ENCODE measurements around the gene ACSS3. TPM values are rescaled to one million over a fixed set of nuclear protein-coding genes. Genes with fewer than 3 reads are reported as not detected.
"Not testable (repeated sequence)": the region's sequence is repeated elsewhere in the genome, so short reads cannot be mapped to it uniquely, and the experiment has no call there.

Gene ACSS3
- total RNA-seq, 1 experiment from 2014 or later = 12.4 TPM

DNA sequence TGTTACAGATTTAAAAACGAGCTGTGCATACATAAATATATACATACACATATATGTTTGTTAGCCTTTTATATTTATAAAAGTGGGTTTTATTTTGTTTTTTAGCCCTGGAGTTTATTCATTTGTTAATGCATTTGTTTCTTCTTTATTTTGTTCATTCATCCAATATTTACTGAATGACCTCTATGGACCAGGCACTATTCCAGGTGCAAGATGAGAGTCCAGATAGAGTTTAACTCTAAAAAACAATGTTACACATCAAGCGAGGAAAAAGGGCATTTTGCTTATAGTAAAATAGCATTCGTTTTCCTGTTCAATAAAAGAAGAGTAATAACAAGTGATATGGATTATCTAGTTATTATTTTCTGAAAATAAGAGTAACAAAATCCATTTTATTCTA, 14.2 kb downstream of the ACSS3 start:
- DNase-seq (ENCODE audit: low spot score) = no peak

DNA sequence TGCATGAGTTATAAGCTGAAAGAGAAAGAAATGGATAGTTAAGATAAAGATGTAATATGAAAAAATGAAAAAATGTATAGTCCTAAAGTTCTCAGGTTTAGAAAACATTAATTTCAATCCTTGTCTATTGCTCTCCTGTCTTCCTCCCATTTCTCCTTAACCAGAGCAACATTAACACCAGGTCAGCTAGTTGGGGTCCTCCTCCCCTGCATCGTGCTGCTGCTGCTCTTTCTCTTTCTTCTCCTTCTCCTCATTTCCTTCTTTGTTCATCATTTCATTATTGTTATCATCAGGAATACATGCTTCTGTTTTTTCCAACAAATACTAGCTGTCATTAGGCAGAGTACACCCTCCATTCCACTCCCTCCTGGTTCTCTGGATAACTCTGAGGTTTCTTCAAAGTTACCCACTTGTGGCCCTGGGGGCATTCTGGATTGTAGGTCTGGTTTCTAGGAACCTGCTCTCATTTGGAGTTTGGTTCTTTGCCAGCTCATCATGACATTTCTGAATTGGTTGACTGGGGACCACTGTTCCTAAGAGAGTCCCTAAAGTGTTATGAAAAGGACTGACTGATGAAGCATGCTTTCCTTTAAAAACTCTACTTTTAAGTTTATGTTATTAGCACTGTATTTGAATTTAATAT, 17.0 kb downstream of the ACSS3 start:
- no peak for DNase-seq (ENCODE audit: low spot score)

DNA sequence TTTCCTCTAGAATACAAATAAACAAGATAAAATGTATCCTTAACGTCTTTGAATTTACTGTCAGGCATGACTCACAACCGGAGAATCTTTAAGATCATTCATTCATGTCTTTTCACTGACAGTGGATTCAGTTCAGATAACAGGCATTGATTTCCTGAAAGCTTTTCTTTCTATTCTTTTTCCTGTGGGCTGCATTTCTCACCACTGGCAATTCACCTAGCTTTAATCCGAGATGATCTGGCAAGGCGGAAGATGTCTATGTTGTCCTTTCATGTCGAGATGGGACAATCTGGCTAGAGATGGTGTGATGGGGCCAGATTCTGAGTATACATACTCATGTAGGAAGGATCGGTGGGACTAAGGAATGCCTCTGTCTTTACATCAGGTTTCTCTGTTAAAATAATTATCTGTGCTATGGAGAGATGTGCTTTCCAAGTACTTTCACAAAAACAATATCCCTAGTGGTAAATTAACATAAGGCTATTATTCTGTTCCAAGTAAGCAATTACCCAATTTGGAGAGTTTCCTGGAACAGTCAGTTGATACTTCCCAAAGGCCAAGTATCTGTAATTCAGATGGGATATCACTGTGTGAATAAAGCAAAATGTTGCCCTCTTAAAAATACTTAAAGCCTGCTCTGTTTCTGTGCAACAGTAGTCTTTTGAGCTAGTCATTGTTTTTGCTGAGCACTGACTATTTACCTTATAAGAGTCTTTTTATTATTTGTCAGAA, 17.8 kb downstream of the ACSS3 start:
- no peak for DNase-seq (ENCODE audit: low spot score)

DNA sequence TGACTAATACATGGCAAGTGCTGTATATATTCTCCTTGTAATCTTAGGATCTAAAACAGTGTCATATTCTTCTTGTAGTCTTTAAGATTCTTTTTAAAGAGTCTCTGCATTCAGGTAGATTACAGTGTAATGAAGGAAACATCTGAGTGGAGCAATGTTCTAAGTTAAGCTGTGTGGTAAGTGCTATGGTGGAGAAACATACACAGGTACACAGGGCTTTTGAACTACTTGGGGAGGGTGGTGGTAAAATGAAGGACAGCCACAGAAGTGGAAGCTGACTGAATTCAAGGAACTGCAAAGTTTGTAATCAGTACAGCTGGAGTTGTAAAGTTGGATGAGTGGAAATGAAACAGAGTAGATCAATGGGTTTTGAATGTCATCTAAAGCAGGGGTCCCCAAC, 27.8 kb downstream of the ACSS3 start:
- no peak for DNase-seq (ENCODE audit: low spot score)

DNA sequence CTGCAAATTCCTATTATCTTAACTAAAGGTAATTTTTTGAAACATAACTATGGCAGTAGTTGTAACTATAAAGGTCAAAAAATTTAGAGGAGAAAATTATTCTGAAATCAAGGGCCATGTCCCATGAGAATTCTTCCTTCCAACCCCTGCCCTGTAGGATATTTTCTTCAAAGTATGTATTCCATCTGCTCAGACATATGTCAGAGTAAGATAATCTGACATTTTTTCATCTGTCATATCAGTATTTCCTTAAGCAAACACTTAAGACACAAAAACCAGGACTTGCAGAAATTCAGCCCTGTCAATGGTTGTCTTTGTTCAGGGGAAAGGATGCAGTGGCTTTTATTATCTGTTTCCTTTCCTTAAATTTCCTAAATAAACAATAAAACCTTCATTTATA, 36.3 kb downstream of the ACSS3 start:
- no peak for DNase-seq (ENCODE audit: low spot score)

DNA sequence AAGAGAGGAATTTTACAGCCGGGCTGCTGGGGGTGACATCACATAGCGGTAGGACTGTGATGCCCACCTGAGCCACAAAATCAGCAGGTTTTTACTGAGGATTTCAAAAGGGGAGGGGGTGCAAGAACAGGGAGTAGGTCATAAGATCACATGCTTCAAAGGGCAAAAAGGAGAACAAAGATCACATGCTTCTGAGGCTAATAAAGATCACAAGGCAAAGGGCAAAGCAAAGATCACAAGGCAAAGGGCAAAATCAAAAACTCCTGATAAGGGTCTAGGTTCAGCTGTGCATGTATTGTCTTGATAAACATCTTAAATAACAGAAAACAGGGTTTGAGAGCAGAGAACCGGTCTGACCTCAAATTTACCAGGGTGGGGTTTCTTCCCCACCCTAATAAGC, 41.2 kb downstream of the ACSS3 start:
- DNase-seq (ENCODE audit: low spot score) = not testable (repeated sequence)

DNA sequence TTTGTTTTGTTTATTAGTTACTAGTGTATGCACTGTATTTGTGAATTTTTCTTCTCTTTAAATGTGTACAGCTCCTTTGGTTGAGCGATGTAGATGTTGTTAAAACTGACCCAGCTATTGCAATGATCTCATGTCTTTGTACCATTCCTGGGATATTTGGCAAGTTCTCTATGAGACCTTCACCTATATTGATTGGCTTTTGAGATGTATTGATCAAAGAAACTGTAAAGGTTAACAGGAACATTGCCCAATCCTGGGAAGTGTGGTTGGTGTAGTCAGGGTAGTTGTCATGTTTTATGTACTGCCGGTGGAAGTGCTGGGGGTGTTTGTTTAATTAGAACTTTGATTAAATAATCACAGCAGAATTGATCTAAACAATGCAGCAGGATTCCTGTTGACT, 43.1 kb downstream of the ACSS3 start:
- no peak for DNase-seq (ENCODE audit: low spot score)

DNA sequence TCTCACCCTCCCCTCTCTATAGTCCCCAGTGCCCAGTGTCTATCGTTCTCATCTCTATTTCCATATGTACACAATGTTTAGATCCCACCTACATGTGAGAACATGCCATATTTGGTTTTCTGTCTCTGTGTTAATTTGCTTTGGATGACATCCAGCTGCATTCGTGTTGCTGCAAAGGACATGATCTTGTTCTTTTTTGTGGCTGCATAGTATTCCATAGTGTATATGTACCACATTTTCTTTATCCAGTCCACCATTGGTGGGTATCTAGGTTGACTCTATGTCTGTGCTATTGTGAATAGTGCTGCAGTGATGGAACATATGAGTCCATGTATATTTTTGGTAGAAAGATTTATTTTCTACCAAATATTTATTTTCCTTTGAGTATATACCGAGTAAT, 45.7 kb downstream of the ACSS3 start:
- DNase-seq (ENCODE audit: low spot score) = no peak

DNA sequence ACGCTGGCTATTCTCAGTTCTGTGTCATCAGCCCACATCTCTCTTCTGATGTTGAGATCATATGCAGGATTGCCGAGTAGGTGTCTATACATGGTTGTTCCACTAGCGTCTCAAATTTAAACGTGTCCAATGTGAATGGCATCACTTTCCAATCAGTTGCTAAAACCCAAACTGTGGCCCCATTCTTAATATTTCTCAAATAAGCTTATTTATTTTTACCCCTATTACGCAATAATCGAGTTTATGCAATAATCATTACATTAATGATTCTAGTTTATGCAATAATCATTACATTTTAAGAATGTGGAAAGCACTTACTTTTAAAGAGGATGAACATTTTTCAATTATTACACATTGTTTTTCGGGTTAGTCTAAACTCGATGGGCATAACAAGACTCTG, 47.8 kb downstream of the ACSS3 start:
- DNase-seq (ENCODE audit: low spot score) = no peak

DNA sequence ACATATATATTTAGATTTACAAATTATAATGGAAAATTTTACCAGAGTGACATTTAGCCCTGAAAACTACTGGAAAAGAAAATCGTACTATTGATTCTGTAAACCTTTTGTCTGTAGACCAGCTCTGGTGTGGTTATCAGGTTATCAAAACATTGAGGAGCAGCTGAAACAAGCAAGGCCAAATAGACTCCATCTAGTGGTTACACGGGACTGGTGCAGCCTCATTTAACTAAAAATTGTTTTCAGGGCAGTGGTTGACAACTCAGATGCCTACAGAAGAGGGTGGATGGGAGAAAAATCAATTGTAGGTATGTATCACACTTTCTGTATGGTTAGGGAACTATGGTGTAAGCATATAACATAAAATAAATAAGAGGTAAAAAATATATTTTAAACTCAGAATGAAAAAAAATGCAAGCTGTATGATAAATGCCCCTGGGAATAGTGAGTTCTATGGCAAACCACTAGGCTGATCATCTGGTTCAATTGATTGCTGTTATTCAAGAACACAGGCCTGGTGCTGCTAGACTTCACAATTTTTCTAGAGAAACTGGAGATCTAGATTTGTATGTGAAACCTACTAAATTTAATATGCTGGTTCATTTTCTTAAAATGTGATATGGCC, 51.2 kb downstream of the ACSS3 start:
- peak; percentile 44 for DNase-seq (ENCODE audit: low spot score)

DNA sequence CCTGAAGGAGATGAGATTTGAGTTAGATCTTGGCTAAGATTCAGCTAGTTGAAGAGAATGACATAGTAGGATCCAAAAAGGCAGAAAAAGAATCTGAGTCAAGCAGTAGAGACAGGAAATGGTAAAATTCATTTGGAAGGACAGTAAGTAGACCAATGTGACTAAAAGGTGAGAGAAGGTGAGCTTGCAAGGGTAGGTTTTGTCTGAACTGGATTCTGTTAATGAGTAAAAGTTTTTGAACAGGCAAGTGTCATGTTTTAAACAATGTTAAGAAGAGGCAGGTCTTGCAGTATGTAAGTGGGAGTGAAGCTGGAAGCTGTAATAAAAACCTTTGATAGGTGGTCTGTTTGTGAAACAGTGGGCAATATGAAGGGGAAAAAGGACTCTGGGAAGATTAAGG, 58.6 kb downstream of the ACSS3 start:
- DNase-seq (ENCODE audit: low spot score) = no peak

DNA sequence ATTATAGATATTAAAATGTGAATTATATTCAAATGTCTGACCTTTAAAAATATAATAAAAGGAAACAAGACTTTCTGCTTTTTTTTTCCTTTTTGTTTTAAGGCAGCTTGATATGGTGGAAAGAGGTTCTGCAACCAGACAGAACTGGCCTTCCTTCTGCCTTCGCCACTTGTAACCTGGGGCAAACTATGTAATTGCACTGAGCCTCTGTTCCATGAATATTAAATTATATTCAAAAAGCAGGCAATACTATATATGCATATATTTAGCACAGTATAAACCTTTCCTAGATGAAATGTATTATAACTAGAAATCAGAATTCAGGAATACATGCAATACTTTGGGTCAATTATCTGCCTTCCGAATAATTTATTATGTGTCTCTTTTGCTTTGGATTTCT, 59.9 kb downstream of the ACSS3 start:
- DNase-seq (ENCODE audit: low spot score) = no peak

DNA sequence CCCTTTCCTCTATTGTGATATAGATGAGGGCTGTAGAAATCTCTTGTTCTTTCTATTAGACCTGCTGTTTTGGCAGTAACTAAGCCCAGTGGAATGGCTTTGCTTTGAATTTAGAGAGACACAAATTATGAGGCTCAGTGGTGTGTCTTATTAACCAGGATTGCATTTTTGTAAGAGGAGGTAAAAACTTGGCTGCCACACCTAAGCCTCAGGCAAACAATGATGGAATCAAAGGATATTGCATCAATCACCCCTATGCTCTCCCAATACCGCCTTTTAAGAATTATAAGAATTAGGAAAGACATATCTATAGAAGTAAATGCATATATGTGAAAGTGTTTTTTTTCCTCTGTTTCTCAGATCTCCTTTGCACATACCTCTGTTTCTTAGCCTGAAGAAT, 63.3 kb downstream of the ACSS3 start:
- DNase-seq (ENCODE audit: low spot score) = no peak

DNA sequence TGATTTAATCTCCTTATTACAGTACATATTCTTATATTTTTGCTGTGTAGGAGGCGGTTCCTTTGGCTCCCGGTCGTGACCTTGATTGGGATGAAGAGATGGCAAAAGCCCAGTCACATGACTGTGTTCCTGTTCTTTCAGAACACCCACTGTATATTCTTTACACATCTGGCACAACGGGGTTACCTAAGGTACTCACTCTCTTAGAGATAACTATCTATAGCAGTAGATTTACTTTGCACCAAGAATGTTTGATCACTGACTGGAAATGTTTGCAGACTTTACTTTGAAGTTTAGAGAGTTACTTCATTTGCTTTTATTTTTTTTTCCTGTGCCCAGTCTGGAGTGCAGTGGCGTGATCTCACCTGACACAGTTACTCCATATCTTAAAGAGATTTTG, 65.2 kb downstream of the ACSS3 start:
- no peak for DNase-seq (ENCODE audit: low spot score)

DNA sequence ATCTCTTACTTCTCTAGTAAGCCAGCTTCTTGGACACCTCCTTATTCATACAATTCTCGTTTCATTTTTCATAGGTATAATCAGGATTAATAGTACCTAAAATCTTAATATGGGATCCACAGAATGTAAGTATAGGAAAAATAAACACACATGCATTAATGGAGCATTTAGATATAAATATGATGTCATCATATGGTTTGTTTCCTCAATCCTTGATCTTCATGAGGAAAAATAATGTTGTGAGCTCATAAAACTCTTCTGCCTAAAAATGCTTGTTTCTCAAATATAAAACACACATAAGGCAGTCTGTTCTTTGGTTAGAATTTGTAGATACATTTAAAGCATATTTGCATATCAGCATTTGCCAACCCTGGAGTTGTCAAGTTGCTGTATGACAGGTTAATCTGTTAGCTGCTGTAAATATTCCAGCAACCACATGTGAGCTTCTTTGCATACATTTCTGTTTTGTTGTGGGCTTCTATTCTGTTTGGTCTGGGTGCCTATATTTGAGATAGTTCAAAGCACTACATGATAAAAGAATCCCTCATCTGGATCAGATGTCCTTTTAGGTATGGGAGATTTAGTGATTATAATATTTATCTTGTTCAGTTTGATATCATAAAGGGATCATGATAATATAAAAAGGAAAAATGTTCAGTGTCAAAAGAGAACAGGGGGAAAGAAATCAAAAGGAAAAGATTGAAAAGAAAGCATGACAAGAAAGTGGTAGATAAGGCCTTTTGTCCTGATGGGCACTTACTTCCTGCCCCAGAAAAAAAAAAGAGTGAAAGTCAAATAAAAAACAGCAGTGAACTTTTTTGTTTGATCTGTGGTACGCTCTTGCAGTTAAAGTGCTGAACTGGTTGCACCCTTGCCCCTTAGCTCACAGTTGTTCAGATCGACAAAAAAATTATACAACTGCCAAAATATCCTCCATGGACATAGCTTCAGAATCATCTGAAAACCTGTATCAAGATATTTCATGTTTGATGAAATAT, 68.6 kb downstream of the ACSS3 start:
- no peak for DNase-seq (ENCODE audit: low spot score)

DNA sequence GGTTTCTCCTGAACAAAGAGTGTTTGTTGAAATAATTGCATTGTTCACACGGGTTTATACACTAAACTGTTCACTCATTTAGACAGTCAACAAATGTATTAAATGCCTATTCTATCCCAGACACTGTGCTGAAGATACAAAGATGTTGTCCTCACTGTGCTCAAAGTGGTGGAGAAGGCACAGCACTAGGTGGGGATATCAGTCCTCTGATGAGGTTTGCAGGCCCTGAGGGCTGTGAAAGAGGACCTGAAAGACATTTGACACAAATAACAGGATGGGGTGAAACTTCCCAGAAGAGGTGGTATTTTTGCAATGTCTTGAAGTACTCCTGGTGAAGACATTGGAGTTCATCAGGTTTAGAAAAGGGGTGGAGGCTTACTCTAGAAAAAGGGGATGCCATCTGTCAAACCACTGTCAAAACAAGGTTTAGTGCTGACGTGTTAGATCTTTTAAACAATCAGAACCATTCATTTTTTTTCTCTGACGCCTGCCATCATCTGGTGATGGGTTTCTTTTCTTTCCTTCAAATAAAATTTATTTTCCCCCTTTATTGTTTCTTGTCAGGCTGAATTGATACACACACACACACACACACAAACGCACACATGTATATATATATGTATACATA, 69.5 kb downstream of the ACSS3 start:
- DNase-seq (ENCODE audit: low spot score) = no peak

DNA sequence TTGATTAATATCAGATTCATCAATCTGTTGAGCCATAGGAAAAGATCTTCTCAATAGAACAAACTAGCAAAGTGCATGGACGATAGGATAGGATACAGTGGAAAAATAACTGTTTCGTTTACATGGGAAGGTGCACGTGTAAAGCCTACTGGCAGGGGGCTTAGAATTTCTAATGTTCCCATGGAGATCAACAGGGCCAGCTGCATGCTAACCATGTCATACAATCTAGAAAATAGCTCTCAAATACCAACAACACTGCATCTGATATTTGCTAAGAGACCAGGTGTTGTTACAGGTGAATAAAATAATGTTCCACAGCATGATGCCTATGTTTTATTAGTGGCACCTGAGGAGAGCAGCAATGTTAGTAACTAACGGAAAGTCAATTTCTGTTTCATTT, 72.5 kb downstream of the ACSS3 start:
- no peak for DNase-seq (ENCODE audit: low spot score)

DNA sequence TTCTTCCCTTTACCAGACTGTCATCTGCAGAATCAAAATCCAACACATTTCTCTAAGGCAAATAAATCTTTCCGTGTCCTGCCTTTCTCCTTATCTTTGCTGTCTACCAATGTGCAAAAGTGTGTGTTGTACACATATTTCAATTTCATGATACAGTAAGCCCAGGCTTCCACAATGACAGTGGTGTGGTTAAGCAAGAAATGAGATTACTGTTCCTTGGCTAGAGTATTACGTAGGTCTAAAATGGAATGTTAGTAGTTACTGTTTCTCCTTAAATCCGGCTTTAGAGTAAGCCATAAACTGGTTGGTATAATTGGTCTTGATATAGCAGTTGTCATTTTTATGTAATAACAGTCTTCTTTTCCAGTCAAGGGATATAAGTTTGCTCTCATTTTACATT, 82.0 kb downstream of the ACSS3 start:
- DNase-seq (ENCODE audit: low spot score) = no peak

DNA sequence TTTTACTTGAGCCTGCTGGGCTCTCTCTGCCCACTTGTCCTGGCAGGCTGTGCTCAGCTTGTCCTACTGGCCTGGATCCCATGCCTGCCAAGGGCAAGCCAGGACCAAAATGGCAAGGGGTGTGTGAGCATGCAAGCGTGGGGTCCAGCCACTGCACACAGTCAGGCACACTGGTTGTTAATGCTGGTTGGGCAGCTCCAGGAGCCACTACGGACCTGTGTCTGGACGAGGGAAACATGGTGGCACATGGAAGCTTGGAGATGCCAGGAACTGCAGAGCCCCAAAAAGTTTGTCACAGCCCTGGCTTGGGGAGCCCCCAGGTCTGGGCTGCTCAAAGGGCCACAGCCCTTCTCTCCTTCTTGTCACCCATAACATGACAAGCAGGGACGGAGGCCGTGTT, 83.8 kb downstream of the ACSS3 start:
- DNase-seq (ENCODE audit: low spot score) = no peak

DNA sequence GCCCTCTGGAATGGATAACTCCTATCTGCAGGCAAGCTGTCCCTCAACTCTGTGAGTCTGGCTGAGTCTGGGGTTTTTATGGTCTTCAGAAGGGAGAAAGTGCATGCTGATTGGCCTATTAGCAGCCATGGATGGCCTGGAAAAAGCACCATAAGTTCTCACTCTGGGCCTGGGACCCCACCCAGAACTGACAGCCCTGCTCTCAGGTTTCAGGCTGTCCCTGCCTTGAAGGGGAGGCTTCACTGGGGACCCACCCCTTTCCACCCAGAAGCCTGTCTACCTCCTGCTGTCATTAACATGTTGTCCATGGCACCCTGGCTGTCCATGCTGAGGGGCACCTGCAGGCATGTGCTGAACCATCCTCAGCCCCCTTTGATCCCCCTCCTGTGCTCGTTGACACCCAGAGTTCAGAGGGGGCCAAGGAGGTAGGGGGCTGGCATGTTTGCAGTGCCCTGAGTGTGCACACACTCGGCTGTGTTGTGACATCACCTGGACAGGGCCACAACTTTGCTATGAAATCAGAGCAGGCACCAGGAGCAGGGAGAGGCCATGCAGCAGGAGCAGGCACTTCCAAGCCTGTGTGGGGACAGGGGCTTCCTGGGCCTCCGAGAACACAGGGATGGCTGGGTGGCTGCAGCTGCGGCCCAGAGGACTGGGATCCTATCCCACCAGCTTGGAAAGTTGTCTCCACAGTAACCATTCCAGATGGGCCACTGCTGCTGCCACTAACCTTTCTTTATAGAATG, 84.7 kb downstream of the ACSS3 start:
- no peak for DNase-seq (ENCODE audit: low spot score)

DNA sequence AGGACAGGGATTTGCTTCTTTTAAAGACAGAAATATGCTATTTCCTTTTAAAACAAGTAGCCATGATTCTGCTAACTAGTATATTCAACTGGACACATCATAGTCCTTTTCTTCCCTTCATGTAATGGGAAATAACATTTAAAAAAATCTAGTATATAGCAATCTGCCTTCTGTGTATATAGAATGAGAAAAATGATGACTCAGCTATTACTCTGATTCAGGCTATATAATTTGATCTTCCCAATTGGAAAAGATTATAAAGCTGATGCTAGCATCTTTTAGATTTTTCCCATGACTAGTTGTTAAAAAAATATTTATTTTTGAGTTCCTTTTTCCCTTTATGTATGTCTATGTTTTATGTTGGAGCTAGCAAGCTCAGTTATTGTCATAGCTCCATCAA, 86.9 kb downstream of the ACSS3 start:
- no peak for DNase-seq (ENCODE audit: low spot score)
